ENCODE results near the gene PTMS. TPM values are rescaled to one million over a fixed set of nuclear protein-coding genes. Genes with fewer than 3 reads are reported as not detected.
"Not testable (repeated sequence)": the region's sequence is repeated elsewhere in the genome, so short reads cannot be mapped to it uniquely, and the experiment has no call there.

PTMS gene
- total and polyA plus RNA-seq, 2 donors (not counting 3 experiments of a cell fraction or from before 2014, with no cell fraction given), result 555 to 661 TPM

GRCh38 chr12:6742080-6742479, 24.1 kb upstream of the PTMS start:
- H3K27me3 ChIP-seq (ENCODE audit: control insufficient read depth in 2 of 2, insufficient read depth in 2 of 2, low read length in 2 of 2), result not testable (repeated sequence)

GRCh38 chr12:6742834-6743233, 23.3 kb upstream of the PTMS start:
- ChIA-PET CTCF (interaction anchor here (4.2 kb wide), 1 partner anchor 10 kb away, joined by 13 read pairs; the partner anchor contains the start of gene MLF2), POLR2A (interaction anchor here (0.7 kb wide), 1 partner anchor 18 kb away, joined by 3 read pairs; no protein-coding TSS in a partner anchor)
- Histone ChIP-seq H3K9me3 (replicated peaks; ENCODE audit: control insufficient read depth, insufficient read depth, low read length) (no peaks in the 10 kb centered on the region), H3K4me3 (replicated peaks in 1 of 3; ENCODE audit: insufficient read depth in 1 of 3, low read depth in 1 of 3, low read length in 3 of 3) (no peak overlapping the region), H3K79me2 (ENCODE audit: control insufficient read depth, insufficient read depth, low read length) (no peaks in the 10 kb centered on the region), H4K20me1 (replicated peaks; ENCODE audit: control insufficient read depth, extremely low read depth, insufficient read depth, low read length) (no peaks in the 10 kb centered on the region), H3K36me3 (ENCODE audit: control insufficient read depth in 2 of 2, extremely low read depth in 1 of 2, insufficient read depth in 2 of 2, low read length in 2 of 2) (peaks cover 5 to 12% of the 10 kb centered on the region in 2 experiments), H3K27ac (ENCODE audit: insufficient read depth, low read depth, low read length) (no peak overlapping the region), H3K9ac (replicated peaks; ENCODE audit: extremely low read depth, insufficient read depth, low read length) (no peak overlapping the region), H3K4me2 (ENCODE audit: insufficient read depth, low read length) (no peak overlapping the region), H3K4me1 (ENCODE audit: control insufficient read depth, extremely low read depth, insufficient read depth, low read length) (no peaks in the 10 kb centered on the region), H2AFZ (ENCODE audit: low read depth, low read length) (no peak overlapping the region), H3K27me3 (ENCODE audit: control insufficient read depth in 2 of 2, insufficient read depth in 2 of 2, low read length in 2 of 2) (no peaks in the 10 kb centered on the region), H3K9me1 (replicated peaks; ENCODE audit: control insufficient read depth, extremely low read depth, insufficient read depth, low read length) (no peaks in the 10 kb centered on the region)
- dilution Hi-C loops (cut with MboI; ENCODE audit: extremely low pct_ligation_motif_present, low sequenced_read_pairs), result no loop called here
- no peak for TF ChIP-seq JUN (IDR thresholded peaks at IDR 0.05; ENCODE audit: borderline replicate concordance, insufficient read depth, insufficient read length, low read depth)
- no peak for TF ChIP-seq MYC (IDR thresholded peaks at IDR 0.05; ENCODE audit: low read depth, low read length)
- no peak for TF ChIP-seq MAX (IDR thresholded peaks at IDR 0.05; ENCODE audit: insufficient read depth, insufficient read length)
- TF ChIP-seq GATA2 (IDR thresholded peaks at IDR 0.05; ENCODE audit: insufficient read depth, insufficient read length, low read depth, low read length), result no peak
- no peak for TF ChIP-seq FOS (IDR thresholded peaks at IDR 0.05; ENCODE audit: borderline replicate concordance, insufficient read depth, low read length)
- TF ChIP-seq POLR2A (IDR thresholded peaks at IDR 0.05; ENCODE audit: low read depth, low read length), result no peak
- TF ChIP-seq POLR2AphosphoS5 (IDR thresholded peaks at IDR 0.05; ENCODE audit: insufficient read depth, low read depth, low read length), result no peak
- no peak for TF ChIP-seq CTCF (IDR thresholded peaks at IDR 0.05; ENCODE audit: extremely low read depth in 1 of 2, insufficient read depth in 1 of 2, low read depth in 1 of 2, low read length in 2 of 2)
- no peak for TF ChIP-seq EZH2 (IDR thresholded peaks at IDR 0.05; ENCODE audit: borderline replicate concordance, low read depth, low read length, severe bottlenecking)
- intact Hi-C loops (cut with micrococcal nuclease), result no loop called here
- no peak for FAIRE-seq
- DNase-seq (ENCODE audit: low read depth, low spot score), result no peak
- no TSS peak for BruUV-seq (replicated peaks)

More at GRCh38 chr12:6742080-6742479, 24.1 kb upstream of the PTMS start:
- H3K4me3 ChIP-seq (replicated peaks in 1 of 3; ENCODE audit: insufficient read depth in 1 of 3, low read depth in 1 of 3, low read length in 3 of 3); H4K20me1 ChIP-seq (replicated peaks; ENCODE audit: control insufficient read depth, extremely low read depth, insufficient read depth, low read length); H3K9ac ChIP-seq (replicated peaks; ENCODE audit: extremely low read depth, insufficient read depth, low read length); FAIRE-seq; POLR2A ChIA-PET; dilution Hi-C loops (cut with MboI; ENCODE audit: extremely low pct_ligation_motif_present, low sequenced_read_pairs); H3K9me3 ChIP-seq (replicated peaks; ENCODE audit: control insufficient read depth, insufficient read depth, low read length); H3K36me3 ChIP-seq (ENCODE audit: control insufficient read depth in 2 of 2, extremely low read depth in 1 of 2, insufficient read depth in 2 of 2, low read length in 2 of 2); H3K27ac ChIP-seq (ENCODE audit: insufficient read depth, low read depth, low read length); H3K4me2 ChIP-seq (ENCODE audit: insufficient read depth, low read length); H3K4me1 ChIP-seq (ENCODE audit: control insufficient read depth, extremely low read depth, insufficient read depth, low read length); BruUV-seq (replicated peaks); H3K9me1 ChIP-seq (replicated peaks; ENCODE audit: control insufficient read depth, extremely low read depth, insufficient read depth, low read length); intact Hi-C loops (cut with micrococcal nuclease); DNase-seq (ENCODE audit: low read depth, low spot score); H2AFZ ChIP-seq (ENCODE audit: low read depth, low read length); H3K79me2 ChIP-seq (ENCODE audit: control insufficient read depth, insufficient read depth, low read length): not testable (repeated sequence)
- CTCF ChIA-PET, result interaction anchor here (4.2 kb wide), 1 partner anchor 11 kb away, joined by 13 read pairs; the partner anchor contains the start of gene MLF2

- H3K9me3 ChIP-seq (replicated peaks; ENCODE audit: control insufficient read depth, insufficient read depth, low read length); H3K4me3 ChIP-seq (replicated peaks in 1 of 3; ENCODE audit: insufficient read depth in 1 of 3, low read depth in 1 of 3, low read length in 3 of 3); H3K27ac ChIP-seq (ENCODE audit: insufficient read depth, low read depth, low read length); intact Hi-C loops (cut with micrococcal nuclease); H3K4me1 ChIP-seq (ENCODE audit: control insufficient read depth, extremely low read depth, insufficient read depth, low read length); H3K27me3 ChIP-seq (ENCODE audit: control insufficient read depth in 2 of 2, insufficient read depth in 2 of 2, low read length in 2 of 2); H3K4me2 ChIP-seq (ENCODE audit: insufficient read depth, low read length); H4K20me1 ChIP-seq (replicated peaks; ENCODE audit: control insufficient read depth, extremely low read depth, insufficient read depth, low read length); DNase-seq (ENCODE audit: low read depth, low spot score); H3K79me2 ChIP-seq (ENCODE audit: control insufficient read depth, insufficient read depth, low read length); H2AFZ ChIP-seq (ENCODE audit: low read depth, low read length); H3K9me1 ChIP-seq (replicated peaks; ENCODE audit: control insufficient read depth, extremely low read depth, insufficient read depth, low read length); H3K9ac ChIP-seq (replicated peaks; ENCODE audit: extremely low read depth, insufficient read depth, low read length); dilution Hi-C loops (cut with MboI; ENCODE audit: extremely low pct_ligation_motif_present, low sequenced_read_pairs); BruUV-seq (replicated peaks): not testable (repeated sequence)
- FAIRE-seq, result peak; percentile 21
- CTCF ChIA-PET, result interaction anchor here (4.2 kb wide), 1 partner anchor 10 kb away, joined by 13 read pairs; the partner anchor contains the start of gene MLF2
- H3K36me3 ChIP-seq (ENCODE audit: control insufficient read depth in 2 of 2, extremely low read depth in 1 of 2, insufficient read depth in 2 of 2, low read length in 2 of 2), result peaks cover 6 to 16% of the 10 kb centered on the region in 2 experiments
- POLR2A ChIA-PET, result interaction anchor here (0.7 kb wide), 1 partner anchor 19 kb away, joined by 3 read pairs; no protein-coding TSS in a partner anchor
These were observed 22.9 kb upstream of the PTMS start for GRCh38 chr12:6743300-6743699.
